GM21360 (cell line): Measurements from ENCODE around the gene ICOS.
"Not testable (repeated sequence)": the region's sequence is repeated elsewhere in the genome, so short reads cannot be mapped to it uniquely, and the experiment has no call there.

Source experiments
- ATAC-seq: cut with Tn5 transposase; IDR thresholded peaks from one replicate; pipeline ENCODE4 v1.9.1; 2021; ENCODE audit warnings: mild to moderate bottlenecking, moderate library complexity; ENCODE audit not compliant: unreplicated experiment

The ICOS gene

DNA sequence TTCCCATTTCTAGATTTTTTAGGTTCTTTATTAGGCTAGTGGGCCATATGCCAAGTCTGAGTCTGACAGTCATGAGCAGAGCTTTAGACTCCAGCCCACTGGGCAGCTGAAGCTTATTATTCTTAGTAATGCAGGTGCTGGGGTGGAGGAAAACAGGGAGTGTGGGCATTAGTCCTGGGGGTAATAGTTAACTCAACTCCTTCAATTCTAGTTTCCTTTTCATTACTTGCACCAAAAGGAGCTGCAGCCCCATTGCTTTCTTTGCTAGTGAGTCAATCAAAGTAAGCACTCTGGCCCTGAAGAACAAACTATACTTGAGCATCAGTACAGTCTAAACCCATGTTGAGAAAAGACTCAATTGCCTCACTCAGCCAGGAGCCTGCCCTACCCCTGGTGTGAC lies 35.5 kb downstream of the ICOS start:
- no peak for ATAC-seq

DNA sequence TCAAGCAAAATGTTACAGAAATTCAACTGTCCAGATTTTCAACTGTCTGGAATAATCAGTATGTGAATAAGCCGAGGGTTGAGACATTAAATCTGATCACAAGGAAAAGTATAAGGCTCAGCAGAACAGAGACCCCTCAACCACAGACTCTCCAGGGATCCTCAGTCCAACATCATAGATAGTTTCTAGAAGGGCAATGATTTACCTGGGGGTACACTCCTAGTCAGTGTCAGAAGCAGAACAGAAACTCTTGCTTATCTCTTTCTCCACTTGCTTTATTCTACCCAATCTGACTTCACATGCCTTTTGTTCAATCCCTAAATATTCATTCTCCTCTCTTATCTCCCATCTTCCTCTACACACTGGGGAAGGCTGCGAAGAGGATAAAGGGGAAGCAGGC lies 36.4 kb downstream of the ICOS start:
- no peak for ATAC-seq

DNA sequence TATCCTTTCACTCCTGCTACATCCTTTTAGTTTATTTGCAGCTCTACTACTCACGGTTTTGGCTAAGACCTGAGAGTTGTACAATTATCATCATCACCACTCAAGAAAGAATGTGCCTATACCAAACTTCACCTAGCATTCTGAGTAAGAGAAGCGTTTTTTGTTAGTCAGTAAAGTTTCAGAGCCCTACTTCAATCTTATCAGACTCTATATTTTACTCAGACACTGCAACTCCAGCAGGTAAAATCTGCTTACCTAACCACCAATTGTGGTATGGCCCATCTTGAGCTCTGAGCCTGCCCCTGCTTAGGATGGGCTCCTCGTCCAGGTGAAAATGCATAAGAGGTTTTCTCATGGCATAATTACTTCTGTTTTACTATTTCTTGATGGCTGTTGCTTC lies 37.1 kb downstream of the ICOS start:
- ATAC-seq, result no peak

DNA sequence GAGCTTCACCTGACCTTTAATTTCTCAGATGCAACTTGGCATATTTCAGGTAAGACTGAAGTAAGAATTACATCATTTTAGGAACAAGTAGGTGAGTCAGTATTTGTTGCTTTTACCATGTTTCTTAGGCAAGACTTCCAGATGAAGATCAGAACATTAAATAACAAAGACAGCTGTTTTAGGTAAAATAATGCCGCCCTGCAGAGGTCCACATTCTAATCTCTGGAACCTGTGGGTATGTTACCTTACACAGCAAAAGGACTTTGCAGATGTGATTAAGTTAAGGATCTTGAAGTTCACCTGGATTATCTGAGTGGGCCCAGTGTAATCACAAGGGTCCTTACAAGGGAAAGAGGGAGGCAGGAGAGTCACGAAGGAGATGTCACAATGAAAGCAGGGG lies 39.3 kb downstream of the ICOS start:
- ATAC-seq, result no peak

DNA sequence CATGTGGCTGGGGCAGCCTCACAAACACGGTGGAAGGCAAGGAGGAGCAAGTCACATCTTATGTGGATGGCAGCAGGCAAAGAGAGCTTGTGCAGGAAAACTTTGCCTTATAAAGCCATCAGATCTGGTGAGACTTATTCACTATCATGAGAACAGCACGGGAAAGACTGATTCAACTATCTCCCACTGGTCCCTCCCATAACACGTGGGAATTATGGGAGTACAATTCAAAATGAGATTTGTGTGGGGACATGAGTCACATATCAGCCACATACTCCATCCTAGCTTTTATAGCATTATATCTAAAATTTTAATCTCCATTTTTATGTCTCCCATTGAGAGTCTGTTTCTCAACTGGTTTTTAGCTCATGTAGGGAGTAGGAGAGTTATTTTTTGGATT lies 45.7 kb downstream of the ICOS start:
- ATAC-seq, result no peak

DNA sequence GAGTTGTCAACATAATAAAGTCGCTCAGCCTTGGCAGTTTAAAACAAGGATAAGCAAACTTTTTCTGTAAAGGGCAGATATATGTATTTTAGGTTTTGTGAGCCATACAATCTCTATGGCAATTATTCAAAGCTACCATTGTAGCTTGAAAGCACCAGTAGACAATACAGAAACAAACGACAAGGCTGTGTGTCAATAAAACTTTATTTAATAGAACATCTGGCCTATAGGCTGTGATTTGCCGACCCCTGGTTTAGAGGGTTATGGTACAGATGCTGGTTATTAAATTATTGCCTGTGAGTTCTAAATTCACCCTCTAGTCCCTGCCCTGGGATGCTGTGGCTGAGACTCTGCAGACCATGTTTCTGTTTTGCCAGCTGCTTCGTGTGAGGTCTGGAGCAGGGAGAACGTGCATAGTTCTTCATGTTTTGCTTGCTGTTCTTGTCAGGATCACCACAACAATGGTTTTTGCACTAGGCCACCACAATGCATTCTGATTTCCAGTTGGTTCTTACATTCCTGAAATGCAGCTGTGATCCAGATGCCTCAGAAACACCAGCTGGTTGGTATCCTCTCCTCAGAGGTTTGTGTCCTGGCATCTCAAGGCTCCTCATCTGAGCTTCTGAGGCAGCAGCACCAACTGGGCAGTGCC lies 46.6 kb downstream of the ICOS start:
- ATAC-seq, result no peak

DNA sequence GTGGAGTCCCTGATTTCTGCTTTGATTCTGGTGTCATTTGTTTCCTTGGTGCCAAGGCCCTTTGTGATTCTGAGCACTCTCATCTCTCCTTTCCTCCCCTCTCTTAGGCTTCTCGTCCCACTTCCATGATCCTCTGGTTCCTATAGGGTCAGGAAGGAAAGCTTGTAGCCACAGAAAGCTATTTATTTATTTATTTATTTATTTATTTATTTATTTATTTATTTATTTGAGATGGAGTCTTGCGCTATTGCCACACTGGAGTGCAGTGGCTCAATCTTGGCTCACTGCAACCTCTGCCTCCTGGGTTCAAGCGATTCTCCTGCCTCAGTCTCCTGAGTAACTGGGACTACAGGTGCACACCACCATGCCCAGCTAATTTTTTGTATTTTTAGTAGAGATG lies 49.4 kb downstream of the ICOS start:
- not testable (repeated sequence) for ATAC-seq

DNA sequence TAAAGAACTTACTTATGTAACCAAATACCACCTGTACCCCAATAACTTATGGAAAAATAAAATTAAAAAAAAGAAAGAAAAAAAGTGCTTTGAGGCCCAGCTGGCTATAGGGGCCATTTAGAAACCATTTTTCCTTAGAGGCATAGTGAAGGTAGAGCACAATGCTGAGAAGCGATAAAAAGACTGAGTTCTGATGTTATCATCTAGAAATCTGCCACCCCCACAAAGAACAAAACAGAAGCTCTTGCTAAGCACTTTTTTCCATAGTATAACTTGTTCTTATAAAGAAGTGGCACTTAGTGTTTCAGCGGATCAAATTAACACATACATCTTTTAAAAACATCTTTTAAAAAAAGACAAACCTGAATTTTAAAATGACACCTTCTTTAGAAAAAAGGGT lies 51.4 kb downstream of the ICOS start:
- no peak for ATAC-seq

DNA sequence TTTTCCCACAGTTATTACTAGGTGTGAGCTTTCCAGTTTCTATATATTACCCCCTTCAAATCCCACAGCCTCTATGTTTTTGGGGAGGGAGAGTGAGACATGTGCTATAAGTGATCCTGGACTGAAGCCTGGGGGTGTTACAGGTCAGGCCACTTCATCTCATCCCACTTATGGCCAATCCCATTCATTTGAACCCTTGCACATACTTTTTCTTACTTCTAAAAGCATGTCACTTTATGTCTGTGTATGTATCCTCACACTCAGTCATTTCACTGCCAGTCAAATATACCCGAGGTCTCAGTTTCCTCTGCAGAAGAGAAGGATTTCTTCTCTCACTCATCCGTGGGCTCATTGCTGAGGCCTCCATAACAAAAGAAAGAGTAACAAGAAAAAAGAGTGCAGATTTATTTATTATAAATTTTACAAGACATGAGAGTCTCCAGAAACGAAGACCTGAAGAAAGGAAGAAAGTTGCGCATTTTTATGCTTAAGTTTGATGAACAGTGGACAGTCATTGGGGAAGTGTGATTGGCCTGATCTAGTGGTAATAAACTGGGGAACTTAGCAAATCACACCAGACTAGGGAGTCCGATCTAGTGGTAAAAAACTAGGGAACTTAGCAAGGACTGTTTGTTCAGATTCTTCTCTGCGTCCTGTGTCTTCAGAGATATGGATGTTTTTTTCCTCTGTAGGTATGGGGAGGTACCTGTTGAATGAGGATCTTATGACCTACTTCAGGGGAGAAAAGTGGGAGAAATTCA lies 52.1 kb downstream of the ICOS start:
- no peak for ATAC-seq

DNA sequence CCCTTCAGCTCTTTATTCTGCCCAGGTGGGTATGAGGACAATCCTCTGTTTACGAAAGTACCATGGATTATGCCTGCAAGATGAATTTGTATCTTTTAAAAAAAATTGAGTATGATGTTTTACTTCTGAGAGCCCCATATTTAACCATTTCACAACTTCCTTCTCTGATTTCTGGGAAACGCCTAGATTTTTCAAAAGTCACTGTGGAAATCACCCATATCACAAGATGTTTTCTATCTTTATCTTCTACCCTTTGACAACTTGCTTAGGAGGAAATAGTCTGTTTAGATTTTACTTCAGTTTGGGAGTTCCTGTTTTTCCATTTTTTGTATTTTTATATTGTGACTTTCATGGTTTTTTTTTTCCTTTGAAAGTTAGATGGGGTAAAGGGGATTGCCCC lies 53.0 kb downstream of the ICOS start:
- no peak for ATAC-seq

DNA sequence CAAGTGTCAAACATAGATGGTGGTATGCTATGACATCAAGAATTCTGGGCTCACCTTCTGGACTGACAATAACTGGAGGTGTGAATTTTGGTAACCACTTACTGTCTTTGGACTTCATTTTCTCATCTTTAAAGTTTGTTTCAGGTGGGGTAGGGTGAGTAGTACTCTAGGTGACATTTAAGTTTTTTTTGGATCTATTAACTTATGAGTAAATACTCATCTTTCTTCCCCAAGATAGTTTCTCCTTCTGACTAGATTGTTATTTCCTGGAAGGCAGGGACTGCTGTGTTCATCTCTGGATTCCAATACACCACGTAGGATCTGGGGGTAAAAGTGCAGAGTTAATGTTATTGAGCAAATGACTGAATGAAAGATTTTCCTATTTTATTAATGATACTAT lies 55.9 kb downstream of the ICOS start:
- no peak for ATAC-seq

DNA sequence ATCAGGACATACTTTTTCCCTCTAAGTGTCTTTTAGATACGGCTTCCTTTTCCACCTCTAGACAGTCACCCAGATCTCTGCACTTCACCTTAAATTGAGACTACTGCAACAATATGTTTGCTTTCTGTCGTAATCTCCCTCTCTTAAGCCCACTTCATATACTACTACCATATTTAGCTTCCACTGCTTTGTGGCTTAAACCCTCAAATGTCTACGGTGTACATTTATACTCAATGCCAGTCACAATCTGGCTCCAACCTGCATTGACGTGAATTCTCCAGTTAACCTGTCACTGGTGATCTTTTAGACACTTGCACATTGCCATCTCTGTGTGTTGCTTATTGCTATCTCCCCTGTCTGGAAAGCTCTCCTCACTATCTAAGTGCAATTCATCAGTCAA lies 56.4 kb downstream of the ICOS start:
- no peak for ATAC-seq

DNA sequence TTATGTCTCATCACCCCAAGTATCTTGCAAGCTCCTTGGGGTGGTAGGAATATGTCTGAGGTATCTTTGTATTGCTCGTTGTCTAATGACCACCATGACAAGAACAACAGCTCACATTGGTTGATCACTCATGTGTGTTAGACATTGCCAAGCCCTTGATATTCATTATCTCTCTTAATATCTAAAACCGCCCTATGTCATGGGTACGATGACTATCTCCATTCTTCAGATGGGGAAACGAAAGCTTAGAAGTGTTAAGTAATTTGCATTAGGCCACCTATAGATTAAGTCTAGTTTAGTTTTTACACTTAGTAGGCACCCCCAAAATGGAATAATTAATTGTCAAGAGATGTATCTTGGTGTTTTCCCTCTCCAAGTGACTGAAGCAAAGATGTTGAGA lies 57.0 kb downstream of the ICOS start:
- ATAC-seq, result no peak

DNA sequence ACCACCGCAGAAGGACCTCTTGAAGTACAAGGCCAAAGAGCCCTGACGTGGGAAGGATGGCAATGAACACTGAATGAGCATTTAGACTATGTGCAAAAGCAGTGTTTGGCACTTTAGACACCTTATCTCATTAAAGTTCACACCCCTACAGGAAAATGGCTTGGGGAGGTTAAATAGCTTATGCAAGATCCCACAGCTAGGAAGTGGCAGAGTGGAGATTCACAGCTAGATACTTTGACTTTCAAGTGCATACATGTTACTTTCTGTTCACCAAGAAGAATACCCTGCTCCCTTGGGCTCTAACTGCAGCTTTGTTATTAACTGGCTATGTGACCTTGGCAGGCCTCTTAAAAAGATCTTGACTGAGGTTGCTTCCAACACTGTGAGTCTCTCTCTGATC lies 58.2 kb downstream of the ICOS start:
- no peak for ATAC-seq

DNA sequence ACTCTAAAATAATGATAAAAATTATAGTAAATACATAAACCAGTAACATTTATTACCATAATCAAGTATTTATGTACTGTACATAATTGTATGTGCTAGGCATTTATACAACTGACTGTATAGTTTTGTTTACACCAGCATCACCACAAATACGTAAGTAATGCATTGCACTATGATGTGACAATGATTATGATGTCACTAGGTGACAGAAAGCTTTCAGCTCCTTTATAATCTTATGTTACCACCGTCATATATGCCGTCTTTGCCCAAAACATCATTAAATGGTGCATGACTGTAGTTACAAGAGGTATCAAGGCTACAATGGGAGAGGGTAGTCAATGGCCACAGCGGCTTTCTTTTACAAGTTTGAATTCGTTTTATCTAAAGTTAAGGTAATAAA lies 60.1 kb downstream of the ICOS start:
- no peak for ATAC-seq

DNA sequence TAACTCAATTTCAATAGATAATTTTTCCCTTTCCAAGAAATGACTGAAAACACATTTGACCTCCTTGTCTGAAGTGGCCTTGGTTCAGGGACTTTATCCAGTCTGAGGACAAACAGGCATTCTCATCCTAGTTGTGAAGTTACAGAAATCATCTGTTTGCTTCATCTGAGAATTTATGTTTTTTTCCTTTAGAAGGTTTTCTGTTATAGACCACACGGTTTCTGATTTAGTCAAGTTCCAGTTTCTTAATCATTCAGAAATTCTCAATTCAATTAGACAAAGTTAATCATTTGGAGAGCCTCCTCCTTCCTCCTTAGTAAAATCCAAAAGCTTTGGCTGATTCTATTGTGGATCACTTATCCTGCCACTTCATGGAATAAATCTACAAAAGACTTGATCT lies 60.9 kb downstream of the ICOS start:
- no peak for ATAC-seq

DNA sequence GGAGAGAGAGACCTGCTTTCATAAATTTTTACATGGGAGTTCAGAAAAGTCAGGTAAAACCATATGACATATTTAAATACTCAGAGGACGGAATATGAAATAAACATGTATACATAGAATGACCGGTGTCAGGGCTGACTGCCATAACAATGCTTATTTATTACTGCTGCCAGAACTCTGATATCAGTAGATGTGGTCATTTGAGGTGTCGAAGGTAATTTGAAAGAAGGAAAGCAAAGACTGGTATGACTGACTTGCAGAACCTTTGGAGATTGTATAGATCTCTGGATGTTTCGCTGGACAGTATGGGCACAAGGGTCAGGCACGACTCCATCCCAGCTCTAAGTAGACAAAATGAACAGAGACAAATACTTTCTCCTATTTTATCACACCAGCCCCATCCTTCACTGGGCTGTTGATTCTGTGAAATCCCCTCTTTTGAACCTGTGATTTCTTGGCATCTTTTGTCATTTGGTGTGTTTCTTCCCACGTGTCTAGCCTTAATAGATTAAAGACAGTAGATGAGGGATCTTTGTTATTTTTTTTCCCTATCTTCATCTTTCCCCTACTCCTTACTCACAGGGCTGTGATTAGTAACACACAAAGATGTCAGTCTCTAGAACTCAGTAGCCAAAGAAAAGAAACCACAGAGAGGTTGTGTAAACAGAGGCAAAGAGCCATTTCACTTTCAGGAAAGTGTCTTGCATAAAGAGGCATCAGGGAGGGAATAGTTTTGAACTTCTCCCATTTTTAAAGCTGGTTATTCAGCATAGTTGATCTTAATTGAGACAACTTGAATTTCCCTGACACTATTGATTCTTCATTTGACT lies 61.6 kb downstream of the ICOS start:
- no peak for ATAC-seq

DNA sequence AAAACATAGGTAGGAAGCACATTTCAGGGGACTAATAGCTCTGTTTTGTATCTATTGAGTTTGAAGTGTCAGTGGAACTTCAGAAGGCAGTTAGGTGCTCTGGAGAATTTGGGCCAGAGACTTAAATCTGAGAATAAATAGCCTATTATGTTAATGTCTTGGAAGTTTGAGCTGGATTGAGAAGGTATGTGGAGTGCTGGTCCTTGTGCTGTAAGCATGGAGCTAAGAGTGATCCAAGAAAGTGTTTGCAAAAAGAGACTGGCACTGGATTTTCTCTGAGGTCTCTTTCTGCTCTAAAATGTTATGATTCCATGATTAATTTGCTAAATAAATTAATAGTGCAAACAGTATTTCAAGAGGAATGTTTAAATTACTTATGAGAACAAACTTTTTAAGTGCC lies 63.3 kb downstream of the ICOS start:
- no peak for ATAC-seq

DNA sequence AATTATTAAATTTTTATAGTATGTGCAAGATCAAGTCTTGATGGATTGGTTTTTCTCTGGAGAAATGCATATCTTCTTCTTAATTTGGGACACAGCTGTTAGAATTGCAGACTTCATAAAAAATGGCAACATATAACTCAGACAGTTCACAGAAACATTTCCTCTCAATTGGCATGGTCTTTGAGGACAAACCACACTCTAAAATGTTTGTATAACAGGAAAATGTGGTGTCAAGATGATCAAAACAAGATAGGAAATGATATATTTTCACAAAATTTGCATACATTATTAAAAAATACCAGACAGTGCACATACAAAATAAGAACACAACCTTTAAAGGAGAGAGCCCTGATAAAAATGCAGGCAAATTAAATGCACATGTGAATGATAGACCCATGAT lies 63.9 kb downstream of the ICOS start:
- ATAC-seq, result no peak

DNA sequence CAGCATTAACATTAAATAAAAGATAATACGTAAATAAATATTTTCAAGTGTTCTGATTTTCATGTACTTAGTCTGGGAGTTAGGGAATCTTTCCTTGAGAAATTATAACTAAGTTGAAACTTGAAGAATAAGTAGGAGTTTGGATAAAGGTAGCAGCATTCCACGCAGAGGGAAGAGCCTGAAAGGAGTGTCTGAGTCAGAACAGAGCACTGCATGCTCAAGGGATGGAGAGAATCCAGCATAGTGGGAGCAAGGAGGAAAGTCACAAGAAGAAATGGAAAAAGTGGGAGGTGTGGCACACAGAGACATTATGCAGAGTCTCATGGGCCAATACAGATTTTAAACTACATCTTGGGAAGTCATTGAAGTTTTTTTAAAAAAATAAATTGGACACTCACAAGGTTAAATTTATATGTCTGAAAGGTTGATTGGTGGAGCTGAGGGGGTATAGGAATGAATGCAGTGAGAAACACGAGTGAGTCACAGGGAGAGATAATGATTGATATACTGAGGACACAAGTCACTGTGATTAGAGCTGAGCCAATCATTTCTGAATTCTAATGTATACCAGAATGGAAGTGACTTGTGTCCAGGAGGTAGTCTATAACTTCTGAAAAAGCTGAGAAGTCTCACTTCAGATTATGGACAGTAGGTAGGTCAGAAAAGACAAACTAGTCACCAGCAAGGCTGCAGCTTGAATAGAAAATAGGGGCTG lies 66.9 kb downstream of the ICOS start:
- no peak for ATAC-seq

DNA sequence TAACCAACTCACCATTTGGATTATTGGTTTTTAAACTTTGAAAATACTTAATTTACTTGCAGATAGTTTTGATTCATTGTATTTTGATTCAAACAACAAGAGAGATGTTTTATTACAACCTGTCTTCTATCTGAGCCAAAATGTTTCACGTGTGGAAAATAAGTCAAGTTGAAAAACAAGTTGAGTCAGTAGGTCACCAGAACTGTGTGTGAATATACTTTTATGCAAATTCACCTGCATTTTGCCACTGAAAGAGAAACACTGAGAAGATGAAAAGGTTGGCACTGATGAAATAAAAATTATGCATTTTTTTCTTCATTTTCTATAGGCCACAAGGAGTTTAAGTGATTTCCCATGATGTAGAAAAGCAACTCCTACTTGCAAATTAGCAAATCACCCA lies 68.3 kb downstream of the ICOS start:
- no peak for ATAC-seq
